Ishikawa (cell line): ENCODE measurements around the gene FAM3D.

Source experiments
- CEBPB ChIP-seq: IDR thresholded peaks from 2 replicates; pipeline ENCODE4 v1.6.1; 2012
- CREB1 ChIP-seq: IDR thresholded peaks from 2 replicates; pipeline ENCODE4 v1.6.1; 2012; ENCODE audit warnings: low read depth
- EGR1 ChIP-seq: IDR thresholded peaks from 2 replicates; pipeline ENCODE4 v1.6.1; 2012
- EP300 ChIP-seq: IDR thresholded peaks from 2 replicates; pipeline ENCODE4 v1.6.1; 2012; ENCODE audit warnings: borderline replicate concordance
- FOXM1 ChIP-seq: IDR thresholded peaks from 2 replicates; pipeline ENCODE4 v1.6.1; 2012; ENCODE audit warnings: low read depth, borderline replicate concordance
- MAX ChIP-seq: IDR thresholded peaks from 2 replicates; pipeline ENCODE4 v1.6.1; 2012
- NFIC ChIP-seq: IDR thresholded peaks from 2 replicates; pipeline ENCODE4 v1.6.1; 2012
- RAD21 ChIP-seq: IDR thresholded peaks from 2 replicates; pipeline ENCODE4 v1.6.1; 2012; ENCODE audit warnings: low read depth
- REST ChIP-seq: IDR thresholded peaks from 2 replicates; pipeline ENCODE4 v1.6.1; 2012; ENCODE audit warnings: low read depth, mild to moderate bottlenecking
- TAF1 ChIP-seq: IDR thresholded peaks from 2 replicates; pipeline ENCODE4 v1.6.1; 2012; ENCODE audit warnings: low read depth, mild to moderate bottlenecking
- TCF12 ChIP-seq: IDR thresholded peaks from 2 replicates; pipeline ENCODE4 v1.6.1; 2012; ENCODE audit warnings: low read depth
- TEAD4 ChIP-seq: IDR thresholded peaks from 2 replicates; pipeline ENCODE4 v1.6.1; 2012
- USF1 ChIP-seq: IDR thresholded peaks from 2 replicates; pipeline ENCODE4 v1.6.1; 2012
- YY1 ChIP-seq: IDR thresholded peaks from 2 replicates; pipeline ENCODE4 v1.6.1; 2012; ENCODE audit warnings: low read depth
- ZBTB7A ChIP-seq: IDR thresholded peaks from 2 replicates; pipeline ENCODE4 v1.6.1; 2012; ENCODE audit warnings: low read depth

FAM3D gene

GRCh38 chr3:58696093-58696492, 29.5 kb upstream of the FAM3D start:
- TF ChIP-seq EP300 (no peak), FOXM1 (no peak), YY1 (no peak), MAX (no peak), TEAD4 (no peak), ZBTB7A (no peak), REST (no peak), CEBPB (no peak), TAF1 (no peak), NFIC (no peak), TCF12 (no peak), CREB1 (no peak), EGR1 (no peak), USF1 (no peak), RAD21 (no peak)

- TF ChIP-seq REST (no peak), ZBTB7A (no peak), YY1 (no peak)
Observed at GRCh38 chr3:58693940-58694850, 27.6 kb upstream of the FAM3D start.

- no peak for TF ChIP-seq FOXM1
Observed at GRCh38 chr3:58692484-58692883, 25.9 kb upstream of the FAM3D start.

- TF ChIP-seq ZBTB7A (no peak), EGR1 (no peak), NFIC (no peak), REST (no peak)
Observed at GRCh38 chr3:58691997-58692396, 25.4 kb upstream of the FAM3D start.

- TF ChIP-seq ZBTB7A (no peak), YY1 (no peak), FOXM1 (no peak), EP300 (no peak), NFIC (no peak), TAF1 (no peak), CEBPB (no peak), REST (no peak), RAD21 (no peak), USF1 (no peak), MAX (no peak), CREB1 (no peak), EGR1 (no peak), TCF12 (no peak), TEAD4 (no peak)
Observed at GRCh38 chr3:58690490-58690889, 23.9 kb upstream of the FAM3D start.
